DND-41 (cell line): Measurements from ENCODE around the gene DNMBP.

Source experiments
- ATAC-seq: fragments of 200-7000 bp; cut with Tn5 transposase; 3 replicates; pipeline ENCODE4 v1.9.1; 2021; ENCODE audit warnings: low read depth; ENCODE audit not compliant: insufficient read depth
- DNase-seq: peaks from one replicate; pipeline ENCODE4 v3.0.0-alpha.2; 2020
- H2AFZ ChIP-seq: 2 replicates; pipeline ENCODE4 v1.6.0; 2012; ENCODE audit warnings: low read depth, low read length
- H3K27ac ChIP-seq: 2 replicates; pipeline ENCODE4 v1.5.1; 2012; ENCODE audit warnings: low read length, inconsistent platforms
- H3K27me3 ChIP-seq: fragments of 200-600 bp; sonication (generic); 2 replicates; pipeline ENCODE4 v1.6.0; 2012; ENCODE audit warnings: low read length, mild to moderate bottlenecking, inconsistent platforms; ENCODE audit not compliant: insufficient read depth, poor library complexity
- H3K36me3 ChIP-seq: 2 replicates; pipeline ENCODE4 v1.5.1; 2012; ENCODE audit warnings: low read length, inconsistent platforms; ENCODE audit not compliant: insufficient read depth
- H3K4me1 ChIP-seq: 2 replicates; pipeline ENCODE4 v1.5.1; 2012; ENCODE audit warnings: mild to moderate bottlenecking, low read length; ENCODE audit not compliant: insufficient read depth
- H3K4me2 ChIP-seq: 2 replicates; pipeline ENCODE4 v1.6.0; 2012; ENCODE audit warnings: mild to moderate bottlenecking, moderate library complexity, low read length, inconsistent platforms; ENCODE audit not compliant: insufficient read depth
- H3K4me3 ChIP-seq, 2 experiments: fragments of 200-600 bp in 1 of 2; shearing (Covaris generic) in 1 of 2; 2 replicates each; pipeline ENCODE4 v1.5.1; 2012 to 2016; ENCODE audit warnings: inconsistent platforms in 2 of 2, low read length in 2 of 2, mild to moderate bottlenecking in 2 of 2, low read depth in 1 of 2, moderate library complexity in 1 of 2
- H3K79me2 ChIP-seq: 2 replicates; pipeline ENCODE4 v1.6.0; 2012; ENCODE audit warnings: low read length, inconsistent platforms; ENCODE audit not compliant: insufficient read depth
- H3K9ac ChIP-seq: 2 replicates; pipeline ENCODE4 v1.6.0; 2012; ENCODE audit warnings: low read depth, mild to moderate bottlenecking, inconsistent platforms, low read length, moderate library complexity
- H3K9me3 ChIP-seq: 2 replicates; pipeline ENCODE4 v1.5.1; 2012; ENCODE audit warnings: low read length, moderate library complexity, mild to moderate bottlenecking, inconsistent platforms; ENCODE audit not compliant: insufficient read depth, severe bottlenecking
- H4K20me1 ChIP-seq: 2 replicates; pipeline ENCODE4 v1.6.0; 2012; ENCODE audit warnings: low read length; ENCODE audit not compliant: insufficient read depth
- CTCF ChIP-seq: IDR thresholded peaks from 2 replicates; pipeline ENCODE4 v1.5.1; 2012; ENCODE audit warnings: borderline replicate concordance, low read length, moderate library complexity, mild to moderate bottlenecking; ENCODE audit not compliant: poor library complexity, severe bottlenecking; ENCODE audit errors: extremely low read depth
- EZH2 ChIP-seq: IDR thresholded peaks from 3 replicates; pipeline ENCODE4 v1.6.1; 2012; ENCODE audit warnings: borderline replicate concordance, low read depth, mild to moderate bottlenecking, moderate library complexity, low read length, inconsistent platforms; ENCODE audit not compliant: severe bottlenecking

The DNMBP gene

GRCh38 chr10:100027416-100027815, 17.7 kb upstream of the DNMBP start:
- Histone ChIP-seq H3K4me3 (no peak overlapping the region), H3K9ac (no peak overlapping the region), H3K9me3 (peaks cover 13% of the 10 kb centered on the region), H2AFZ (no peak overlapping the region), H3K36me3 (no peaks in the 10 kb centered on the region), H4K20me1 (no peaks in the 10 kb centered on the region), H3K4me2 (no peak overlapping the region), H3K4me1 (no peaks in the 10 kb centered on the region), H3K27me3 (no peaks in the 10 kb centered on the region), H3K27ac (no peak overlapping the region), H3K79me2 (no peaks in the 10 kb centered on the region)
- no peak for ATAC-seq
- TF ChIP-seq CTCF (no peak), EZH2 (no peak)
- DNase-seq = no peak

GRCh38 chr10:100025576-100025975, 15.8 kb upstream of the DNMBP start:
- Histone ChIP-seq H3K27ac (no peak overlapping the region), H3K4me2 (no peak overlapping the region)

DNA sequence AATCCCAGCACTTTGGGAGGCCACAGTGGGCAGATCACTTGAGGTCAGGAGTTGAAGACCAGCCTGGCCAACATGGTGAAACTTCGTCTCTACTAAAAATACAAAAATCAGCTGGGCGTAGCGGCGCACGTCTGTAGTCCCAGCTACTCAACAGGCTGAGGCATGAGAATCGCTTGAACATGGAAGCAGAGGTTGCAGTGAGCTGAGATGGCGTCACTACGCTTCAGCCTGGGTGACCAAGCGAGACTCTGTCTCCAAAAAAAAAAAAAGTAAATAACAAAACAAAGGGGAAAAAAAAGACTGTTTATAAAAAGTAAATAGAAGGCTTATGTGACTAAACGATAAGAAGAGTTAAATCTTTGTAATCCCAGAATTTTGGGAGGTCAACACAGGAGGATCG, 15.0 kb upstream of the DNMBP start:
- Histone ChIP-seq H3K9me3 (peaks cover 13% of the 10 kb centered on the region), H3K4me1 (no peaks in the 10 kb centered on the region), H2AFZ (no peak overlapping the region), H3K4me2 (no peak overlapping the region), H3K27me3 (peaks cover 6% of the 10 kb centered on the region), H3K9ac (no peak overlapping the region), H3K79me2 (no peaks in the 10 kb centered on the region), H4K20me1 (no peaks in the 10 kb centered on the region), H3K4me3 (no peak overlapping the region), H3K27ac (no peak overlapping the region), H3K36me3 (no peaks in the 10 kb centered on the region)
- DNase-seq (no peak), ATAC-seq (no peak)
- TF ChIP-seq EZH2 (no peak), CTCF (no peak)

More at GRCh38 chr10:100025576-100025975, 15.8 kb upstream of the DNMBP start:
- no peak overlapping the region for H3K4me3 ChIP-seq
- DNase-seq (no peak), ATAC-seq (no peak)
- no peaks in the 10 kb centered on the region for H4K20me1 ChIP-seq
- TF ChIP-seq EZH2 = no peak
- TF ChIP-seq CTCF = no peak
- H3K4me1 ChIP-seq = no peaks in the 10 kb centered on the region
- no peaks in the 10 kb centered on the region for H3K79me2 ChIP-seq
- H3K36me3 ChIP-seq = no peaks in the 10 kb centered on the region
- no peaks in the 10 kb centered on the region for H3K27me3 ChIP-seq
- H3K9me3 ChIP-seq = peaks cover 13% of the 10 kb centered on the region
- no peak overlapping the region for H3K9ac ChIP-seq
- no peak overlapping the region for H2AFZ ChIP-seq

- no peak overlapping the region for H3K4me3 ChIP-seq
- no peaks in the 10 kb centered on the region for H3K9me3 ChIP-seq
- no peak for DNase-seq
- ATAC-seq = no peak
- H2AFZ ChIP-seq = no peak overlapping the region
- H3K4me2 ChIP-seq = no peak overlapping the region
- H3K36me3 ChIP-seq = no peaks in the 10 kb centered on the region
- H3K4me1 ChIP-seq = no peaks in the 10 kb centered on the region
- H3K27ac ChIP-seq = no peak overlapping the region
- H4K20me1 ChIP-seq = no peaks in the 10 kb centered on the region
- peaks cover 6% of the 10 kb centered on the region for H3K27me3 ChIP-seq
- TF ChIP-seq EZH2 = no peak
- no peak for TF ChIP-seq CTCF
- no peaks in the 10 kb centered on the region for H3K79me2 ChIP-seq
- no peak overlapping the region for H3K9ac ChIP-seq
These were observed 12.7 kb upstream of the DNMBP start for GRCh38 chr10:100022403-100022802.
